Measurements from ENCODE around the gene CFAP58.

The CFAP58 gene

GRCh38 chr10:104487794-104488438 is 134.3 kb downstream of the CFAP58 start:
- no peak for DNase-seq

GRCh38 chr10:104488439-104488832 is 134.8 kb downstream of the CFAP58 start:
- DNase-seq: no peak

GRCh38 chr10:104492329-104492940 is 138.8 kb downstream of the CFAP58 start:
- DNase-seq: no peak

GRCh38 chr10:104498347-104499081 is 144.9 kb downstream of the CFAP58 start:
- DNase-seq: no peak

DNA sequence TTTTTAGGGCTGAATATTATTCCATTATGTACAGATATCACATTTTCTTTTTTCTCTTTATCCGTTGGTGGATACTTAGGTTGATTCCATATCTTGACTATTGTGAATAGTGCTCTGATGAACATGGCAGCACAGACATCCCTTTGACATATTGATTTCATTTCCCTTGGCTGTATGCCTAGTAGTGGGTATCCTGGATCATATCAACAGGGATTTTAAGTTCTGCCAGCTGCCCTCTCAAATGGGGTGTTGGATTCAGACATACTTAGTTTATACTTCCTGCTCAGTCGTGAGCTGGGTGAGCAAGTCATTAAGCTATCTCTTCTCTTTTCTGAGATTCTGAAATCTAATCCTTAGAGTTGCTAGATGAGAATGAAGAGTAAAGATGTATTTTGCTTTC is 147.8 kb downstream of the CFAP58 start:
- DNase-seq: no peak

- no peak for DNase-seq
These were observed 148.4 kb downstream of the CFAP58 start for GRCh38 chr10:104501864-104502579.

DNA sequence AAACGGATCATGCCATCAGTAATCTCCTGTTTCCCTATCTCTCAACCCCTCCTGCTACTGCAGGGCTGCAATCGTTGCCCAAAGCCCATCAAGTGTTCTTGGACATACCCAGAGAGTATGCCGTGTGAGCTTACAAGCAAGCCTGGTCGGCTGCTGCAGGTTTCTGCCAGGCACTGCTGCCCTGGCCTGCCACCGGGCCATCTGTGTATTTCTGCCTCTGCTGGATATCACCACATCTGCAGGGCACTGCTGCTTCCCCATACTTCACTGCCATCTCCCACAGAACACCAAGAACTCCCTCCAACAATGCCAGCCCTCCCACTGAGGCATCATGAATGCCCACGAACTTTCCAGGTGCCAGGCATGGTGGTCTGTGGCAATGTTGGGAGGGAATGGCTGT is 149.3 kb downstream of the CFAP58 start:
- DNase-seq: no peak
